ENCODE measurements around the gene KDM4C.

DNA sequence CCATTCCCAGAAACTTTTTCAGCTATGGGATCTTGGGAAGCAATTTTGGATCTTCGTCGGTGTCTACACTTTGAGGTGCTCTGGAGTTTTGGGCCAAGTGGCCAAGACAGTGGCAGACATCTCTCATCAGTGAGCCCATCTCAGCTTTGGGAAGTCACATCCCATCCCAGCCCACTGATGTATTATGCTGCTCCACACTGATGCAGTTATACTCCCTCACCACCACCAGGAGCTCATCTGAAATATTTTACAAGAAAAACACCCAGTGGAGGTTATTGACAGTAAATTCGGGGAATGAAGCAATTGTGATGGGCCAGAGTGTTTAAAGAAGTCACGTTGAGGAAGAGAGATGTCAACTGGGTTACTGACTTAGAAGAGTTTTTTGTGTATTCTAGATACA lies 378.0 kb downstream of the KDM4C start:
- TF ChIP-seq, protein P1, sequence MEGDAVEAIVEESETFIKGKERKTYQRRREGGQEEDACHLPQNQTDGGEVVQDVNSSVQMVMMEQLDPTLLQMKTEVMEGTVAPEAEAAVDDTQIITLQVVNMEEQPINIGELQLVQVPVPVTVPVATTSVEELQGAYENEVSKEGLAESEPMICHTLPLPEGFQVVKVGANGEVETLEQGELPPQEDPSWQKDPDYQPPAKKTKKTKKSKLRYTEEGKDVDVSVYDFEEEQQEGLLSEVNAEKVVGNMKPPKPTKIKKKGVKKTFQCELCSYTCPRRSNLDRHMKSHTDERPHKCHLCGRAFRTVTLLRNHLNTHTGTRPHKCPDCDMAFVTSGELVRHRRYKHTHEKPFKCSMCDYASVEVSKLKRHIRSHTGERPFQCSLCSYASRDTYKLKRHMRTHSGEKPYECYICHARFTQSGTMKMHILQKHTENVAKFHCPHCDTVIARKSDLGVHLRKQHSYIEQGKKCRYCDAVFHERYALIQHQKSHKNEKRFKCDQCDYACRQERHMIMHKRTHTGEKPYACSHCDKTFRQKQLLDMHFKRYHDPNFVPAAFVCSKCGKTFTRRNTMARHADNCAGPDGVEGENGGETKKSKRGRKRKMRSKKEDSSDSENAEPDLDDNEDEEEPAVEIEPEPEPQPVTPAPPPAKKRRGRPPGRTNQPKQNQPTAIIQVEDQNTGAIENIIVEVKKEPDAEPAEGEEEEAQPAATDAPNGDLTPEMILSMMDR (conservative IDR thresholded peaks at IDR 0.05; ENCODE audit: low read length), result no peak
- no peak for TF ChIP-seq EZH2phosphoT487 (IDR thresholded peaks at IDR 0.05; ENCODE audit: borderline replicate concordance, low read depth, low read length)
